ENCODE data around the gene EIF4G1. TPM values are rescaled to one million over a fixed set of nuclear protein-coding genes. Genes with fewer than 3 reads are reported as not detected.

Gene EIF4G1
- total RNA-seq, 1 experiment from 2014 or later, result 798 TPM

GRCh38 chr3:184289426-184289938, 24.9 kb upstream of the EIF4G1 start:
- Histone ChIP-seq H3K27me3 (ENCODE audit: control insufficient read depth, insufficient read depth, low read length) (no peaks in the 10 kb centered on the region), H3K4me3 (ENCODE audit: low read depth in 2 of 2, low read length in 2 of 2) (no peak overlapping the region), H3K27ac (ENCODE audit: low read length) (no peak overlapping the region), H3K9me3 (ENCODE audit: control insufficient read depth, insufficient read depth, low read depth, low read length) (no peaks in the 10 kb centered on the region), H3K4me1 (ENCODE audit: control insufficient read depth, insufficient read depth, low read length) (no peaks in the 10 kb centered on the region), H3K36me3 (ENCODE audit: control insufficient read depth, insufficient read depth, low read length) (no peaks in the 10 kb centered on the region)
- ATAC-seq (peak; percentile 83), DNase-seq (ENCODE audit: low read depth, low spot score) (peak; percentile 43)
- ChIA-PET CTCF (interaction anchor here (0.6 kb wide), 2 partner anchors 82 to 394 kb away, joined by 4 to 9 read pairs; no protein-coding TSS in a partner anchor), POLR2A (no interaction called here)
- in situ Hi-C loops (cut with HindIII; ENCODE audit: low pct_unique_long_range_greater_than_20kb, low sequenced_read_pairs), result no loop called here
- intact Hi-C loops (cut with micrococcal nuclease; ENCODE audit: unreplicated experiment), result loop anchor here (5.0 to 10.0 kb wide), 2 partner anchors 145 to 392 kb away; no protein-coding TSS in a partner anchor
- TF ChIP-seq REST (IDR thresholded peaks at IDR 0.05; ENCODE audit: insufficient read depth in 1 of 2, low read depth in 2 of 2, low read length in 1 of 2), result 0 out of 4 replicates have a peak, but pooled peaks of 1 of the 2 experiments have one; percentile 52
- no peak for TF ChIP-seq POLR2AphosphoS5 (IDR thresholded peaks at IDR 0.05; ENCODE audit: low read depth, low read length)
- peak; percentile 96 for TF ChIP-seq CTCF (IDR thresholded peaks at IDR 0.05)
- no TSS peak for BruUV-seq (replicated peaks)

- TF ChIP-seq CTCF (IDR thresholded peaks at IDR 0.05), result no peak
- TF ChIP-seq REST (IDR thresholded peaks at IDR 0.05; ENCODE audit: insufficient read depth in 1 of 2, low read depth in 2 of 2, low read length in 1 of 2), result no peak
- TF ChIP-seq TCF7L2 (IDR thresholded peaks at IDR 0.05; ENCODE audit: low read depth, low read length), result no peak
- TF ChIP-seq SIN3A (IDR thresholded peaks at IDR 0.05; ENCODE audit: borderline replicate concordance, insufficient read depth, low read depth, low read length), result no peak
- TF ChIP-seq POLR2AphosphoS5 (IDR thresholded peaks at IDR 0.05; ENCODE audit: low read depth, low read length), result no peak
- Histone ChIP-seq H3K9me3 (ENCODE audit: control insufficient read depth, insufficient read depth, low read depth, low read length) (no peaks in the 10 kb centered on the region), H3K36me3 (ENCODE audit: control insufficient read depth, insufficient read depth, low read length) (no peaks in the 10 kb centered on the region), H3K27ac (ENCODE audit: low read length) (no peak overlapping the region), H3K4me3 (ENCODE audit: low read depth in 2 of 2, low read length in 2 of 2) (no peak overlapping the region), H3K27me3 (ENCODE audit: control insufficient read depth, insufficient read depth, low read length) (no peaks in the 10 kb centered on the region), H3K4me1 (ENCODE audit: control insufficient read depth, insufficient read depth, low read length) (no peaks in the 10 kb centered on the region)
- no peak for DNase-seq (ENCODE audit: low read depth, low spot score)
- intact Hi-C loops (cut with micrococcal nuclease; ENCODE audit: unreplicated experiment) (no loop called here), in situ Hi-C loops (cut with HindIII; ENCODE audit: low pct_unique_long_range_greater_than_20kb, low sequenced_read_pairs) (no loop called here)
- no peak for ATAC-seq
- CTCF ChIA-PET, result no interaction called here
- POLR2A ChIA-PET, result no interaction called here
- BruUV-seq (replicated peaks), result no TSS peak
Observed at GRCh38 chr3:184290331-184290730, 24.1 kb upstream of the EIF4G1 start.
